Activated CD4-positive, alpha-beta T cell treated with anti-CD3 and anti-CD28 coated beads, Interleukin-10, Interleukin-2, amounts not matched to agents 100 ng/mL and 50 ng/mL, durations not matched to agents 16 hours and 8 hours (primary cell): ENCODE data around the gene DTNBP1.

Experiments used
- DNase-seq: peaks from one replicate; pipeline ENCODE4 v3.0.0-alpha.2; 2020

The DTNBP1 gene

DNA sequence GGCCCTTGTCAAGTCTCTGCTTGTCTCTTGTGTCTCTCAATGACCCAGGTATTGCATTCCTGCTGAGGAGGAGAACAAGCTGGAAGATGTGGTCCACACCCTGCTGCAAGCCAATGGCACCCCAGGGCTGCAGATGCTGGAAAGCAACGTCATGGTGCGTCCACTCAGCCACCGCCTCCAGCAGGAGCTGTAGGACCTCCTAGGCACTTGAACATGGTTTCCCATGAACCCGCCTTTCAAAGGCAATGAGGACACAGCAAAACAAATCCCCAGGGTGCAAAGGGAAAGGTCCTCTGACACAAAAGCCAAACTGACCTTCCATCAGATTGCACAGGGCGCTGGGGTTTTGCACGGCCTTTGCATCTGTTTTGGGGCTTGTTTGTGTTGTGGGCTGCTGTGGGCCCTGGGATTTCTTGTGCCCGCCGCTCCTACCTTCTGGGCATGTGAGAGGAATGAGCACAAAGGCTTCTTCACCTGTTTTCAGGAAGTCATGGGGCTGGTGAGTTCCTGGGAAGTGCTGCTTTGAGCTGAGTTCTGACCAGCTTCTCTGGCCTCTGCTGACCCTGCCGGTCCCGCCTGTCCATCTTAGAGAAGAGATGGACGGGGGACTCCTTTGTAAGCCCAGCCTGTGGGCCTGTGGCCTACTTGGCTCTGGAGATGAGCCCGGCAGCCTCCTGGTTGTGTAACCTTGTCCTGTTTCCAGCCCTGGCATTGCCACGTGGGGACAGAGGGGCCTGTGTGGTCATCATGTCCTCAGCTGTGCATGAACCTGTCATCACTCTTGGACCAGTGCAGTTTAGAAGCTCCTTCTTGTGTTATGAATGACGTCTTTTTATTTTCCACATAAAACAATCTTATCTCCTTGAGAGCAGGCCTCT, 151.3 kb downstream of the DTNBP1 start:
- DNase-seq = no peak

GRCh38 chr6:15510536-15511247, 152.1 kb downstream of the DTNBP1 start:
- DNase-seq = no peak

- DNase-seq = no peak
Measured at GRCh38 chr6:15510121-15510520, 152.7 kb downstream of the DTNBP1 start.

DNA sequence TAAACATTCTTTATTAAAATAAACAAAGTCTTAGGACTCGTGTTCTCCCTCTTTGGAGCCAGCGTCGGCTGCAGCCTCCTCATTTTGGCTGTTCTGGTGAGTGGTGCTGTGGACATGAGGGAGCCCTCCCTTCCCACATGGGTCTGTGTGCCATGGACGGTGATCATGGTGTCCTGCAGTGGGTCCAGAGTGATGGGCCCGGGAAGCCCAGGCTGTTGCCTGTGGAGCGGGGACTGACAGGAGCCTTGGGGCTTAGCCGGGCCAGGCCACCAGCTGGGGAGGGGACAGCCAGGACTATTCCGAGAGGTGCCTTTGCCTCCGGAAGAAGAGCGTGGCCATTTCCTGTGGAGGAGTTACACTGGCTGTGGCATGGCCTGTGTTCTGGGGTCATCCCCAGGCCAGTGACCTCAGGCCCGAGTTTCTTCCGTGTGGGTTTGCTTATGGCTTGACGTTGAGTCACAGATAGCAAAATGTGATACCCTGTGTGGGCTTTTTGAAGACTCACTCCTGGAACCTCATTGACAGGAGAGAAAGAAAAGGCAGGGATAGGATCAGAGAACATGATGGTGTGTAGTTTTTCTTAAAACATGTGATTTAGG, 153.4 kb downstream of the DTNBP1 start:
- no peak for DNase-seq

DNA sequence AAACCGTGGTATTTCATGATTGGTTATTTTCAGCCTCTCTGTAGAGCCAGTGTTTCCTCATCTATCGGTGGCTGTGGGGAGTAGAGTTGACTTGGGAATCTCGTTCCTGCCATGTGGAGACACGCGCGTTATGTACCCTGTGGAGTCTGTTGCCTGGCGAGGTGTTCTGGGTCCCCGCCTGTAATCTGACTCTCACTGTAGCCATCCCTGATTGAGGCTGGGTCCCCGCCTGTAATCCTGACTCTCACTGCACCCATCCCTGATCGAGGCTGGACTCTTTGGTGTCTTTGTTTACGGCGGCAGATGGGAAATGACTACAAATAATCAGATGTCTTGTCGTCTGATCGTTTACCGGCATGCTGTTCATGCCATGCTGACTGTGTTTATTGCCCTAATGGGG, 153.9 kb downstream of the DTNBP1 start:
- no peak for DNase-seq

DNA sequence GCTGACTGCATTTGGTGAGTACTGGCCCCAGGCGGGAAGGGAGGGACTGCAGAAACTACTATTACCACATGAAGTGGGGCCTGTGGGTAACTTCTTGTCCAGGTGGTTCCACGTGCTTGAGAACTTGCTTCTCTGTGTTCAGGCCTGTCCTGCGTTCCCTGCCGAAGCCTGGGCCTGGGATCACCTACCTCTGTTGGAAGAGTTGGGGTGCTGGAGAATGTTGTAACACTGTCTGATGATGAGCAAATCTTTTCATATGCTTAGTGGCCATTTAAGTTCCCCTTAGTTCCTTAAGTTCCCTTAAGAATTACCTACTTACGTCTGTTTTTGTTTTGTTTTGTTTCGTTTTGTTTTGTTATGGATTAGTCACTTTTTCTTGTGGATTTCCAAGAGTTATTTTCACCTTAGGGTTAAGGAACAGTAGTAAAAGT, 154.4 kb downstream of the DTNBP1 start:
- no peak for DNase-seq

- DNase-seq = no peak
Measured at GRCh38 chr6:15507746-15508145, 155.1 kb downstream of the DTNBP1 start.

- no peak for DNase-seq
Measured at GRCh38 chr6:15507221-15507620, 155.6 kb downstream of the DTNBP1 start.

- no peak for DNase-seq
Measured at GRCh38 chr6:15506066-15506465, 156.8 kb downstream of the DTNBP1 start.

DNA sequence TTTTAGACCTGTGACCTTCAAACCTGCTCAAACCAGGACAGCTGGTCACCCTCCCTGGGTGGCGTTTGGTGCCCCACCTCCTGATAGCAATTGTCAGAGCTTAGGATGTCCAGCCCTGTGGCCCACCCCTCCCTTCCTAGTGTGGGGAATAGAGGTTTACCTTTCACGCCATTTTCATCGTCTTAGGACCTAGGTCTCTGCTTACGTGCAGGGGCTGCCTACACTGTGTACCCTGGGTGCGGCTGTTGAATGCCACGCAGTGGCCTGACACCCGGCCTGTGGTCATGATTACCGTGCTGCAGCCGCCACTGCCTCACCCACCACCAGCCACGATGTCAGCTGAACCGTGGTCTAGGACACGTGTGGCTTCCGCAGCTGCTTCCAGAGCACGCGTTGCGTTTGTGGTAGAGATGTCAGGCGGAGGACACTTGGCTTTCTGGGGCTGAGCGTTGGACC, 157.3 kb downstream of the DTNBP1 start:
- DNase-seq = no peak

DNA sequence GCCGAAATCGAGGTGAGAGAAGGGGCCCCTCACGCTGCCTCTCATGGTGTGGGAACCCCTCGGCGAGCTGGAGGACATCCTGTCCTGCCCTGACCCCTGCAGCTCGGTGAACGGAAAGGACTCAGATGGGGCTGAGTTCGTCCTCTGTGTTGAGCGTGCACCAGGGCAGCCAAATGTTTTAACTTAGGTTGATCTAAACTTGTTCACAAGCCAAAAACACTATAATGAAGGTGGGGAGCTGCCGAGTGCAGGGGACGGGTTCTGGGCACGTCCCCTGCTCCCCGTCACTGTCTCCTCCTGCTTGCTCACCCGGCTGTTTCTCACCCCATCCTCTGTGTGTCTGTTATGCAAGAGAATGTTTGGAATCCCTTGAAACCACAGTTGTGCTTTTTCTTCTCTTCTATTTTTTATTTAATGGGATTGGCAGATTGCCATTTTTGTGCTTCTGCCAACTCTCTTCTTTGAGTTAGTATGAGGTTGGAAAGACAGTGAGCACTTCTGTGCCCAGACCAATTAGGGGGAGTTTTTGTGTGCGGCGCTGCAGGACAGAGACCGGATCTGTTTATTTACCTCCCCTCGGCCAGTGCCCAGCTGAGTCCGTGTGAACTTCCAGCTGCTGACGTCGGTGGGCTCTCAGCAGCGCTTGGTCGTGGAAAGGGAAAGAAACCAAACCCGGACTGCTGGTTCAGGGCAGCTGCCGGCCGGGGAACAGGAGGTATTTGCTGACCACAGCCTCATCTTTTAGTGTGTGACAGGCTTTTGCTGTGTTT, 158.1 kb downstream of the DTNBP1 start:
- DNase-seq = no peak

DNA sequence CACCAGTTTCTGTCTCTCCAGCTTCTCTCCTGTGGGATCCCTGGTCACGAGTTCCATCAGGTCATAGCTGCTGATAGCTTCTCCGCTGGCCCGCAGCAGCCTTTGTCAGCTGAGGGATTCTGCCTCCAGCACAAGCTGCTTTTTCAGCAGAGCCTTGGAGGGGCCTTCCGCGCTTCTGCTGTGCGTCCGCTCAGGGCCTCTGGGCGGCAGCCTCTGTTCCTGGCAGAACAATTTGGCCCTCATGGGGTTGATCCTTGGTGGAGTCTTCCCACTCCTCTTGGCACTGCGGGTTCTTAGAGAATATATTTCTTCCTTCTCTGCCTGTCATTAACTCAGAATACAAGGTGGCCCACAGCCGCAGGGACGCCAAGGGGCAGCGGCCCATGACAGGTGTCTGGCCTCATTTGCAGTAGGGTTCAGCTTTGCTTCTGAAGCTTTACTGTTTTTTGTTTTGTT, 158.8 kb downstream of the DTNBP1 start:
- no peak for DNase-seq

DNA sequence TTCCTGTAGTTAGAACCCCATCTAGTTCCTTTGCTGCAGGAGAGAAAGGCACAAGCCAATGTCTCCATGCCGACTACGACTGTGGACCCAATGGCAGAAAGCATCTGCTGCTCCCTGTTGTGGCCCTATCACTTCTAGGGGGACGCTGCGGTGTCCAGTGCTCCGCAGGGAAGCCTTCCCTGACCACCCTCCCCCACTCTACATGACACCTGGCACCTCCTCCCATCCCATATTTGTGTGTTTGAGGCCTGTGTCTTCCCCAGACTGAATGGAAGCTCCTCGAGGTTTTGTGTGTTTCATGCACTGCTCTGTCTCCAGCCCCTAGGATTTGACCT, 159.5 kb downstream of the DTNBP1 start:
- no peak for DNase-seq

- DNase-seq = no peak
Measured at GRCh38 chr6:15502446-15503345, 160.1 kb downstream of the DTNBP1 start.

DNA sequence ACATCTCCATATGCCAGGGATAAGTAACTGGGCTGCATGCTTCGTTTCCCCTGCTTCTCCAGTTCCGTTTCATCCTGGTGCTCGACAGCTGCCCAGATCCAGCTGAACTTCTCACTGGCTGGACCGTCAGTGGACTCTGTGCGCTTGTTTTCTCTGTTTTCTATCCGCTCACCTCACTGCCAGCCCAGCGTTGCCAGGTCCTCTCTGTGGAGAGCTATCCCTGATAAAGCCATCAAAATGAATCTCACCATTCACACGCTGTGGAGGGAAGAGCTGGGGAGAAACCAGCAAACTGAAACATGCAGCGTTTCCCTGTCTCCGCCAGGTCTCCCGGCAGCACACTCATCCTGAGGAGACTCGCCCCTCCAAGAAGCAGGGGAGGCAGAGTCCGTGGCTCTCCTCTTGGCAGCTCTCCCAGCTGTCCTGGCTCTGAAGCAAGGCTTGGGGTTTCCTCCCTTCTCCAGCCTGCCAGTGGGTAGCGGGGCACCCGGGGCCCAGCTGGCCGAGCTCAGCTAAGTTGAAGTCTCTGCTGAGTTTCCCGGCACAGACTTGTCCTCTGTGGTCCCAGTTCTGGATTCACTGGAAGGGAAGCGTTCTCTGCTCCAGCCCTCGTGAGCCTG, 160.9 kb downstream of the DTNBP1 start:
- no peak for DNase-seq

DNA sequence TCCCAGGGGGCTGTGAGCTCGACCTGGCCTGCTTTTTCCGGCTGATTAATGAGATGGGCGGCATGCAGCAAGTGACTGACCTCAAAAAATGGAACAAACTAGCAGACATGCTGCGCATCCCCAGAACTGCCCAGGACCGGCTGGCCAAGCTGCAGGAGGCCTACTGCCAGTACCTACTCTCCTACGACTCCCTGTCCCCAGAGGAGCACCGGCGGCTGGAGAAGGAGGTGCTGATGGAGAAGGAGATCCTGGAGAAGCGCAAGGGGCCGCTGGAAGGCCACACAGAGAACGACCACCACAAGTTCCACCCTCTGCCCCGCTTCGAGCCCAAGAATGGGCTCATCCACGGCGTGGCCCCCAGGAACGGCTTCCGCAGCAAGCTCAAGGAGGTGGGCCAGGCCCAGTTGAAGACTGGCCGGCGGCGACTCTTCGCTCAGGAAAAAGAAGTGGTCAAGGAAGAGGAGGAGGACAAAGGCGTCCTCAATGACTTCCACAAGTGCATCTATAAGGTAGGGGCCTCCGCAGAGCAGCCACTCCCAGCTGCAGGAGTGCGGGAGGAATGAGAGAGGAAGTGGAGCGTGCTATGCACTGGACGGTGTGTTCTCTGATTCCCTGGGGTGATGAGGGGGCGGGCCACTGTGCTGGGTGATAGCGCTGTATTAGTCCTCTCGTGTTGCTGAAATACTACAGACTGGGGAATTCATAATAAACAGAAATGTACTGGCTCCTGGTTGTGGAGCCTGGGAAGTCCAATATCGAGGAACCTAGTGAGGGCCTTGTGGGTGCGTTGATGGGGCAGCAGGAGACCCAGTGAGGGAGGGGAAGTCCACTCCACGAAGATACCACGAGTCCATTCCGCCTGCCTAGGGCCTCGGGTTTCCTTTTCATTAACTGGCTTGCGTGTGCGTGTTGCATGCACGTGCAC, 161.7 kb downstream of the DTNBP1 start:
- DNase-seq = no peak

- DNase-seq = no peak
Measured at GRCh38 chr6:15500078-15500740, 162.6 kb downstream of the DTNBP1 start.

GRCh38 chr6:15499591-15499990, 163.2 kb downstream of the DTNBP1 start:
- DNase-seq = no peak

DNA sequence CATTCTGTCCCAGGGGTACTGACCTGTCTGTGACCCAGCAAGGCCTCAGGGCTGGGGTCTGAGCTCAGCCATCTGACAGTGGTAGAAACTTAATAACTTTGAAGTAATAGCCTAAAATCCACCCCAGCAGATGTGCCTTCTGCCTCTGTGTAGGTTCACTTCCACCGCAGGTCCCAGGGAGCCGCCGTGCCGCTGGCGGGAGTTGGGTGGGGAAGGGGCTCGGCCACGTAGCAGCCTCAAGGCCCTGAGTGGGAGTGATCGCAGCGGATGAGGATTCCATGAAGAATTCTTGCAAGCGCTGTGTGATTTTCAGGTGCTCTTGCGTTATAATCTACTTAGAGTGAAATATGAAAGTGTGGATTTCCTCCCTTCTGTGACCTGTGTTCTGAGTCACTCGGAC, 163.7 kb downstream of the DTNBP1 start:
- DNase-seq = no peak

DNA sequence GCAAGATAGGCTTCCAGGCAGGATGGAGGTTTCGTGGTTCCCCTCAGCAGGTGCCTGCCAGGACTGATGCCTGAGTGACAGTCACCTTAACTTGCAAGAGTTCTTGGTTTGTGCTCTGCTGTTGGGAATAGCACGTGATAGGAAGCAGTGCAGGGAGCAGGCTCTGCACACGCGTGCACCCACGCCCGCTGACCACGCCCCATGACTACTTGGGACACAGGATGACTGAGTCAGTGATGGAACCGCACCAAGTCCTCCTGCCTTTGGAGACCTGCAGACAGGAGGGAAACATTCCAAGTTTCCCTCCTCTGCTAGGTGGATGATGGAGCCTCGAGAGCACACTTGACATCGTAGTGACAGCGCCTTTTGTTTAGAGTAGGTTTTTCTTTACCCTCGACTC, 164.2 kb downstream of the DTNBP1 start:
- DNase-seq = no peak
